Endometrial microvascular endothelial cells (primary cell): ENCODE measurements around the gene NOCT. TPM values are rescaled to one million over a fixed set of nuclear protein-coding genes. Genes with fewer than 3 reads are reported as not detected.

Experiments
- in situ Hi-C: cut with HindIII; loops from 2 replicates; pipeline ENCODE4 v1.10.0; 2017; ENCODE audit warnings: low sequenced_read_pairs, low pct_unique_long_range_greater_than_20kb; ENCODE audit errors: inconsistent ontology term
- total RNA-seq: library from RNA; depleted of rRNA; stranded (reverse); fragments of >200 nt; gene quantifications from one replicate; pipeline ENCODE4 v1.2.3, GENCODE V29; 2015; ENCODE audit errors: inconsistent ontology term

NOCT gene
- total RNA-seq, 1 donor from 2014 or later = 20.5 TPM

GRCh38 chr4:139085141-139085540 lies 69.6 kb downstream of the NOCT start:
- in situ Hi-C loops = no loop called here

GRCh38 chr4:139092271-139092670 lies 76.7 kb downstream of the NOCT start:
- in situ Hi-C loops = no loop called here

Other genes with a start within 250 kb of the NOCT start
- 18.9 TPM for gene ELF2, start 161.4 kb downstream of the NOCT start, total RNA-seq